ENCODE results near the gene PRKAG2.

GRCh38 chr7:151621961-151622360, 255.0 kb downstream of the PRKAG2 start:
- TF ChIP-seq CTCF (IDR thresholded peaks at IDR 0.05): no peak
- no peak for TF ChIP-seq POLR2A (IDR thresholded peaks at IDR 0.05)
